Hepatocyte (in vitro differentiated cells): Measurements from ENCODE around the gene UBE4A.

Source experiments
- CTCF ChIP-seq: fragments of 200-600 bp; sonication (generic); IDR thresholded peaks from 2 replicates; pipeline ENCODE4 v1.5.1; 2016; ENCODE audit warnings: antibody characterized with exemption, mild to moderate bottlenecking; ENCODE audit not compliant: poor library complexity
- EZH2 ChIP-seq: fragments of 200-600 bp; sonication (generic); IDR thresholded peaks from 2 replicates; pipeline ENCODE4 v1.6.1; 2016; ENCODE audit warnings: antibody characterized with exemption, mild to moderate bottlenecking, borderline replicate concordance

GRCh38 chr11:118342503-118343161 is 16.8 kb upstream of the UBE4A start, which contains the start of gene CD3D:
- TF ChIP-seq CTCF (no peak), EZH2 (no peak)
